ENCODE data around the gene DLG1. TPM values are rescaled to one million over a fixed set of nuclear protein-coding genes. Genes with fewer than 3 reads are reported as not detected.

DLG1 gene
- total and polyA plus RNA-seq, 2 experiments from 2014 or later, result 54.8 to 128 TPM

GRCh38 chr3:197139586-197139985 is 158.8 kb downstream of the DLG1 start:
- Histone ChIP-seq H3K27ac (no peak overlapping the region), H3K27me3 (no peaks in the 10 kb centered on the region), H3K4me3 (no peak overlapping the region), H3K4me1 (ENCODE audit: insufficient read depth) (no peaks in the 10 kb centered on the region), H3K79me2 (peaks cover 5% of the 10 kb centered on the region), H2AFZ (no peak overlapping the region), H3K36me3 (replicated peaks; ENCODE audit: insufficient read depth, low read depth) (no peaks in the 10 kb centered on the region), H3K9me2 (replicated peaks; ENCODE audit: insufficient read depth) (no peaks in the 10 kb centered on the region), H3K4me2 (no peak overlapping the region), H4K20me1 (ENCODE audit: insufficient read depth, poor library complexity, severe bottlenecking) (no peaks in the 10 kb centered on the region), H3K9me3 (ENCODE audit: low read depth) (no peaks in the 10 kb centered on the region)
- no peak for TF ChIP-seq EZH2phosphoT487 (IDR thresholded peaks at IDR 0.05; ENCODE audit: low read depth, severe bottlenecking, unreplicated experiment)
- TF ChIP-seq EZH2 (IDR thresholded peaks at IDR 0.05; ENCODE audit: borderline replicate concordance), result no peak
- no peak for TF ChIP-seq CTCF (IDR thresholded peaks at IDR 0.05; ENCODE audit: poor library complexity)
- 90% methylated on average over 1 of the region's 1 CpG for WGBS (ENCODE audit: low lambda C conversion rate, missing lambda C conversion rate)
- DNase-seq (ENCODE audit: low spot score), result no peak

- DNase-seq (ENCODE audit: low spot score), result no peak
- WGBS (ENCODE audit: low lambda C conversion rate, missing lambda C conversion rate), result 96% methylated on average over 5 of the region's 5 CpGs
- Histone ChIP-seq H3K4me1 (ENCODE audit: insufficient read depth) (no peaks in the 10 kb centered on the region), H4K20me1 (ENCODE audit: insufficient read depth, poor library complexity, severe bottlenecking) (no peaks in the 10 kb centered on the region), H3K9me3 (ENCODE audit: low read depth) (no peaks in the 10 kb centered on the region), H3K27ac (no peak overlapping the region), H3K36me3 (replicated peaks; ENCODE audit: insufficient read depth, low read depth) (no peaks in the 10 kb centered on the region), H3K27me3 (no peaks in the 10 kb centered on the region), H2AFZ (no peak overlapping the region), H3K79me2 (peaks cover 3% of the 10 kb centered on the region), H3K4me3 (no peak overlapping the region), H3K9me2 (replicated peaks; ENCODE audit: insufficient read depth) (no peaks in the 10 kb centered on the region), H3K4me2 (no peak overlapping the region)
- TF ChIP-seq CTCF (IDR thresholded peaks at IDR 0.05; ENCODE audit: poor library complexity) (no peak), EZH2 (IDR thresholded peaks at IDR 0.05; ENCODE audit: borderline replicate concordance) (no peak), EZH2phosphoT487 (IDR thresholded peaks at IDR 0.05; ENCODE audit: low read depth, severe bottlenecking, unreplicated experiment) (no peak)
These were observed 160.7 kb downstream of the DLG1 start for GRCh38 chr3:197137751-197138150.

GRCh38 chr3:197136744-197137143 is 161.7 kb downstream of the DLG1 start:
- Histone ChIP-seq H3K9me3 (ENCODE audit: low read depth) (no peaks in the 10 kb centered on the region), H3K4me2 (no peak overlapping the region), H3K27ac (no peak overlapping the region), H4K20me1 (ENCODE audit: insufficient read depth, poor library complexity, severe bottlenecking) (no peaks in the 10 kb centered on the region), H3K27me3 (no peaks in the 10 kb centered on the region), H3K4me3 (no peak overlapping the region), H3K9me2 (replicated peaks; ENCODE audit: insufficient read depth) (no peaks in the 10 kb centered on the region), H2AFZ (no peak overlapping the region), H3K36me3 (replicated peaks; ENCODE audit: insufficient read depth, low read depth) (no peaks in the 10 kb centered on the region), H3K79me2 (peaks cover 3% of the 10 kb centered on the region), H3K4me1 (ENCODE audit: insufficient read depth) (no peaks in the 10 kb centered on the region)
- 95% methylated on average over 3 of the region's 3 CpGs for WGBS (ENCODE audit: low lambda C conversion rate, missing lambda C conversion rate)
- TF ChIP-seq CTCF (IDR thresholded peaks at IDR 0.05; ENCODE audit: poor library complexity) (no peak), EZH2 (IDR thresholded peaks at IDR 0.05; ENCODE audit: borderline replicate concordance) (no peak), EZH2phosphoT487 (IDR thresholded peaks at IDR 0.05; ENCODE audit: low read depth, severe bottlenecking, unreplicated experiment) (no peak)
- no peak for DNase-seq (ENCODE audit: low spot score)

- Histone ChIP-seq H3K36me3 (replicated peaks; ENCODE audit: insufficient read depth, low read depth) (no peaks in the 10 kb centered on the region), H3K9me3 (ENCODE audit: low read depth) (no peaks in the 10 kb centered on the region), H3K9me2 (replicated peaks; ENCODE audit: insufficient read depth) (no peaks in the 10 kb centered on the region), H4K20me1 (ENCODE audit: insufficient read depth, poor library complexity, severe bottlenecking) (no peaks in the 10 kb centered on the region), H3K4me1 (ENCODE audit: insufficient read depth) (no peaks in the 10 kb centered on the region), H3K4me3 (no peak overlapping the region), H2AFZ (no peak overlapping the region), H3K27ac (no peak overlapping the region), H3K27me3 (no peaks in the 10 kb centered on the region), H3K4me2 (no peak overlapping the region), H3K79me2 (peaks cover 3% of the 10 kb centered on the region)
- no peak for DNase-seq (ENCODE audit: low spot score)
- TF ChIP-seq CTCF (IDR thresholded peaks at IDR 0.05; ENCODE audit: poor library complexity) (no peak), EZH2 (IDR thresholded peaks at IDR 0.05; ENCODE audit: borderline replicate concordance) (no peak), EZH2phosphoT487 (IDR thresholded peaks at IDR 0.05; ENCODE audit: low read depth, severe bottlenecking, unreplicated experiment) (no peak)
- WGBS (ENCODE audit: low lambda C conversion rate, missing lambda C conversion rate), result 94% methylated on average over 5 of the region's 5 CpGs
These were observed 163.2 kb downstream of the DLG1 start for GRCh38 chr3:197135212-197135611.
